SK-N-SH (cell line): ENCODE measurements around the gene SUN2. TPM values are rescaled to one million over a fixed set of nuclear protein-coding genes. Genes with fewer than 3 reads are reported as not detected.

ENCODE experiments used
- CTCF ChIA-PET: fragments of 300-600, 350-600 bp; formaldehyde crosslinking; extraction: SDS; loops from one replicate; lab custom pipeline; 2021; lab: Yijun Ruan, JAX
- POLR2A ChIA-PET: fragments of 350-600 bp; sonication (Branson Sonifier 250); formaldehyde crosslinking; extraction: SDS; loops from one replicate; lab custom pipeline; 2020; ENCODE audit warnings: antibody characterized with exemption, inconsistent platforms; lab: Yijun Ruan, JAX
- DNase-seq: peaks from one replicate; pipeline ENCODE4 v3.0.0; 2012
- H2AFZ ChIP-seq: fragments of 200-600 bp; sonication (generic); 2 replicates; pipeline ENCODE4 v1.8.1; 2016; ENCODE audit warnings: antibody characterized with exemption, mild to moderate bottlenecking, low read depth
- H3F3A ChIP-seq: fragments of 200-600 bp; sonication (generic); replicated peaks from 2 replicates; pipeline ENCODE3; 2016; ENCODE audit warnings: antibody characterized with exemption, mild to moderate bottlenecking; ENCODE audit not compliant: insufficient read depth
- H3K27ac ChIP-seq, 2 experiments: fragments of 200-500 bp in 1 of 2; fragments of 200-600 bp in 1 of 2; sonication (Bioruptor generic) in 1 of 2; sonication (generic), shearing (Covaris generic) in 1 of 2; 2 replicates each; pipeline versions ENCODE4 v1.5.1 to v1.6.1; 2014 to 2016; ENCODE audit warnings: low read depth in 2 of 2, inconsistent platforms in 1 of 2, low read length in 1 of 2, mild to moderate bottlenecking in 1 of 2, mixed read lengths in 1 of 2
- H3K27me3 ChIP-seq: fragments of 200-600 bp; sonication (generic), shearing (Covaris generic); 2 replicates; pipeline ENCODE4 v1.6.1; 2016; ENCODE audit warnings: mixed run types; ENCODE audit not compliant: insufficient read depth
- H3K36me3 ChIP-seq, 2 experiments: fragments of 200-500 bp in 1 of 2; fragments of 200-600 bp in 1 of 2; sonication (Bioruptor generic) in 1 of 2; sonication (generic) in 1 of 2; replicated peaks in 1 of 2; 2 replicates each; pipeline versions ENCODE3 to v1.5.1; 2014 to 2016; ENCODE audit warnings: low read length in 1 of 2, mild to moderate bottlenecking in 1 of 2; ENCODE audit not compliant: insufficient read depth in 2 of 2, control insufficient read depth in 1 of 2
- H3K4me1 ChIP-seq, 2 experiments: fragments of 200-500 bp in 1 of 2; fragments of 200-600 bp in 1 of 2; sonication (Bioruptor generic) in 1 of 2; sonication (generic), shearing (Covaris generic) in 1 of 2; 2 replicates each; pipeline versions ENCODE4 v1.5.1 to v1.6.1; 2014 to 2016; ENCODE audit warnings: low read depth in 1 of 2, low read length in 1 of 2, mixed run types in 1 of 2; ENCODE audit not compliant: insufficient read depth in 2 of 2, control insufficient read depth in 1 of 2
- H3K4me2 ChIP-seq: fragments of 200-600 bp; sonication (generic), shearing (Covaris generic); 2 replicates; pipeline ENCODE4 v1.6.1; 2017; ENCODE audit warnings: mixed run types
- H3K4me3 ChIP-seq, 2 experiments: fragments of 200-500 bp in 1 of 2; fragments of 200-600 bp in 1 of 2; sonication (Bioruptor generic) in 1 of 2; sonication (generic), shearing (Covaris generic) in 1 of 2; 2 replicates each; pipeline versions ENCODE4 v1.5.1 to v1.8.1; 2014 to 2016; ENCODE audit warnings: low read depth in 2 of 2, inconsistent platforms in 1 of 2, low read length in 1 of 2, mild to moderate bottlenecking in 1 of 2, mixed read lengths in 1 of 2, moderate library complexity in 1 of 2
- H3K79me2 ChIP-seq: fragments of 200-600 bp; sonication (generic); 2 replicates; pipeline ENCODE4 v1.8.1; 2017; ENCODE audit warnings: mild to moderate bottlenecking; ENCODE audit not compliant: insufficient read depth
- H3K9ac ChIP-seq: fragments of 200-600 bp; sonication (generic); 2 replicates; pipeline ENCODE4 v1.6.1; 2017; ENCODE audit warnings: mixed run types
- H3K9me2 ChIP-seq: fragments of 200-600 bp; sonication (generic); 2 replicates; pipeline ENCODE4 v1.6.1; 2017; ENCODE audit warnings: mixed run types
- H3K9me3 ChIP-seq: fragments of 200-600 bp; sonication (generic); 2 replicates; pipeline ENCODE4 v1.6.1; 2017; ENCODE audit warnings: mixed run types, mild to moderate bottlenecking, moderate library complexity
- H4K20me1 ChIP-seq: fragments of 200-600 bp; sonication (generic); 2 replicates; pipeline ENCODE4 v1.6.1; 2017; ENCODE audit warnings: mild to moderate bottlenecking, mixed run types; ENCODE audit not compliant: insufficient read depth
- JUND ChIP-seq: IDR thresholded peaks from 2 replicates; pipeline ENCODE4 v1.4.0; 2012
- RCOR1 ChIP-seq: fragments of 150-350 bp; IDR thresholded peaks from 2 replicates; pipeline ENCODE4 v1.6.1; 2017; ENCODE audit warnings: antibody characterized with exemption, low read length
- TCF12 ChIP-seq: IDR thresholded peaks from 2 replicates; pipeline ENCODE4 v1.4.0; 2012
- YY1 ChIP-seq: IDR thresholded peaks from 2 replicates; pipeline ENCODE4 v1.4.0; 2012; ENCODE audit warnings: low read depth, mild to moderate bottlenecking
- WGBS: methylation state at CpG from one replicate; pipeline ENCODE4 v1.1.6; 2017; ENCODE audit warnings: low lambda C conversion rate; 5-methylcytosine and 5-hydroxymethylcytosine counted together
- polyA plus RNA-seq, 3 experiments: library from polyadenylated mRNA; depleted of rRNA; stranded (reverse); fragments of >200 nt; gene quantifications; 2 replicates each; pipeline ENCODE4 v1.2.3, GENCODE V29; 2012
- TF ChIP-seq, protein P1 (sequence below): fragments of 200-600 bp; sonication (generic); IDR thresholded peaks from 2 replicates; pipeline ENCODE4 v1.6.1; 2017; ENCODE audit warnings: antibody characterized with exemption, mild to moderate bottlenecking, moderate library complexity
- TF ChIP-seq, protein P2 (sequence below): IDR thresholded peaks from 2 replicates; pipeline ENCODE4 v1.4.0; 2012; ENCODE audit warnings: low read depth, borderline replicate concordance

Gene SUN2
- polyA plus RNA-seq, 1 of the 3 experiments (the other 2 are of a cell fraction) = 10.2 TPM

DNA sequence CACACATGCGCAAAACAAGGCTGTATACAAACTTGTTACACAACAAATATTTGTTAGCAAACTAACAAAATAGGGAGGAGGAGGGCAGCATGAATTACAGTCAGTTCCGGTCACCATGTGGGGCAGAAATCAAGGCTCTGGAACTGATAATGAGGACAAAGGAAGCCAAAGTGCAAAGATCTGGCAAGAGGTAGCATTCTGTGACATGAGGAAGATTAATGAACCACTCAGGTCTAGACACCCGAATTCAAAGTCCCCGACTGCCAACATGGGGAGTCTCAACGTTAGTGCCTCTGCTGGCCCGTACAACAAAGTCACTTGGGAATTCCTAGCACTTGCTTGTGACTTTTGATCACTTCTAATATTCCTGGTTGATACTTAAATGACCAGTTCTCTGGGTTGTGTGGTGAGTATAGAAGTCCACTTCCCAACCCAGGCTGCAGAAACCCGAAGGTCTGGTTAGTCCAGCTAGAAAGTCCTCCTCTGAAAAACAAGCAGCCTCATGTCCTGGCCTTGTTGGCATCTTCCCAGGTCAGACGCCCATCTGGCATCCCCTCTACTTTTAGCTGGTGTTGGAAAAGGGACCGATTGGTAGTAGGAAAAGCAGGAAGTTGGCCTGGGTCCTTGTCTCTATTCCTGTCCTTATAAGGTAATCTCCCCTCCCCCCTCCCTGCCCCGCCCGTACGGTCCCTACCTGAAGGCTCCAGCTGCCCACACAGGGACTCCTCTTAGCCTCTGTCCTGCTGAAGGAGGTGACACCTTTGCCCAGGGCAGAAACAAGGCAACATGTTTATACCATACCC lies 1.6 kb downstream of the SUN2 start:
- TF ChIP-seq, protein P1, sequence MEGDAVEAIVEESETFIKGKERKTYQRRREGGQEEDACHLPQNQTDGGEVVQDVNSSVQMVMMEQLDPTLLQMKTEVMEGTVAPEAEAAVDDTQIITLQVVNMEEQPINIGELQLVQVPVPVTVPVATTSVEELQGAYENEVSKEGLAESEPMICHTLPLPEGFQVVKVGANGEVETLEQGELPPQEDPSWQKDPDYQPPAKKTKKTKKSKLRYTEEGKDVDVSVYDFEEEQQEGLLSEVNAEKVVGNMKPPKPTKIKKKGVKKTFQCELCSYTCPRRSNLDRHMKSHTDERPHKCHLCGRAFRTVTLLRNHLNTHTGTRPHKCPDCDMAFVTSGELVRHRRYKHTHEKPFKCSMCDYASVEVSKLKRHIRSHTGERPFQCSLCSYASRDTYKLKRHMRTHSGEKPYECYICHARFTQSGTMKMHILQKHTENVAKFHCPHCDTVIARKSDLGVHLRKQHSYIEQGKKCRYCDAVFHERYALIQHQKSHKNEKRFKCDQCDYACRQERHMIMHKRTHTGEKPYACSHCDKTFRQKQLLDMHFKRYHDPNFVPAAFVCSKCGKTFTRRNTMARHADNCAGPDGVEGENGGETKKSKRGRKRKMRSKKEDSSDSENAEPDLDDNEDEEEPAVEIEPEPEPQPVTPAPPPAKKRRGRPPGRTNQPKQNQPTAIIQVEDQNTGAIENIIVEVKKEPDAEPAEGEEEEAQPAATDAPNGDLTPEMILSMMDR = no peak
- TF ChIP-seq TCF12 (no peak), JUND (no peak)
- TF ChIP-seq, protein P2, sequence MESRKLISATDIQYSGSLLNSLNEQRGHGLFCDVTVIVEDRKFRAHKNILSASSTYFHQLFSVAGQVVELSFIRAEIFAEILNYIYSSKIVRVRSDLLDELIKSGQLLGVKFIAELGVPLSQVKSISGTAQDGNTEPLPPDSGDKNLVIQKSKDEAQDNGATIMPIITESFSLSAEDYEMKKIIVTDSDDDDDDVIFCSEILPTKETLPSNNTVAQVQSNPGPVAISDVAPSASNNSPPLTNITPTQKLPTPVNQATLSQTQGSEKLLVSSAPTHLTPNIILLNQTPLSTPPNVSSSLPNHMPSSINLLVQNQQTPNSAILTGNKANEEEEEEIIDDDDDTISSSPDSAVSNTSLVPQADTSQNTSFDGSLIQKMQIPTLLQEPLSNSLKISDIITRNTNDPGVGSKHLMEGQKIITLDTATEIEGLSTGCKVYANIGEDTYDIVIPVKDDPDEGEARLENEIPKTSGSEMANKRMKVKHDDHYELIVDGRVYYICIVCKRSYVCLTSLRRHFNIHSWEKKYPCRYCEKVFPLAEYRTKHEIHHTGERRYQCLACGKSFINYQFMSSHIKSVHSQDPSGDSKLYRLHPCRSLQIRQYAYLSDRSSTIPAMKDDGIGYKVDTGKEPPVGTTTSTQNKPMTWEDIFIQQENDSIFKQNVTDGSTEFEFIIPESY = no peak
- H2AFZ ChIP-seq = no peak overlapping the region
- no peak overlapping the region; a peak in 1 of 4 replicates for H3K27ac ChIP-seq
- no peaks in the 10 kb centered on the region for H3K27me3 ChIP-seq
- no peak overlapping the region; the same call in 1 of the 2 replicates for H3K9ac ChIP-seq
- no peak for DNase-seq
- H3K4me2 ChIP-seq = peak overlapping the region; percentile 76; the same call in 1 of the 2 replicates
- no peaks in the 10 kb centered on the region for H4K20me1 ChIP-seq
- ChIA-PET CTCF (no interaction called here), POLR2A (no interaction called here)
- no peaks in the 10 kb centered on the region for H3K9me2 ChIP-seq
- no peaks in the 10 kb centered on the region for H3K36me3 ChIP-seq
- peak overlapping the region in 1 of 2 experiments; percentile 58; a peak in 1 of 4 replicates for H3K4me3 ChIP-seq
- H3K79me2 ChIP-seq = peaks cover 9% of the 10 kb centered on the region
- H3K4me1 ChIP-seq = peaks cover 0 to 21% of the 10 kb centered on the region in 2 experiments; a peak in 1 of 4 replicates
- no peaks in the 10 kb centered on the region for H3F3A ChIP-seq
- 71% methylated on average over 7 of the region's 12 CpGs for WGBS
- no peaks in the 10 kb centered on the region for H3K9me3 ChIP-seq

DNA sequence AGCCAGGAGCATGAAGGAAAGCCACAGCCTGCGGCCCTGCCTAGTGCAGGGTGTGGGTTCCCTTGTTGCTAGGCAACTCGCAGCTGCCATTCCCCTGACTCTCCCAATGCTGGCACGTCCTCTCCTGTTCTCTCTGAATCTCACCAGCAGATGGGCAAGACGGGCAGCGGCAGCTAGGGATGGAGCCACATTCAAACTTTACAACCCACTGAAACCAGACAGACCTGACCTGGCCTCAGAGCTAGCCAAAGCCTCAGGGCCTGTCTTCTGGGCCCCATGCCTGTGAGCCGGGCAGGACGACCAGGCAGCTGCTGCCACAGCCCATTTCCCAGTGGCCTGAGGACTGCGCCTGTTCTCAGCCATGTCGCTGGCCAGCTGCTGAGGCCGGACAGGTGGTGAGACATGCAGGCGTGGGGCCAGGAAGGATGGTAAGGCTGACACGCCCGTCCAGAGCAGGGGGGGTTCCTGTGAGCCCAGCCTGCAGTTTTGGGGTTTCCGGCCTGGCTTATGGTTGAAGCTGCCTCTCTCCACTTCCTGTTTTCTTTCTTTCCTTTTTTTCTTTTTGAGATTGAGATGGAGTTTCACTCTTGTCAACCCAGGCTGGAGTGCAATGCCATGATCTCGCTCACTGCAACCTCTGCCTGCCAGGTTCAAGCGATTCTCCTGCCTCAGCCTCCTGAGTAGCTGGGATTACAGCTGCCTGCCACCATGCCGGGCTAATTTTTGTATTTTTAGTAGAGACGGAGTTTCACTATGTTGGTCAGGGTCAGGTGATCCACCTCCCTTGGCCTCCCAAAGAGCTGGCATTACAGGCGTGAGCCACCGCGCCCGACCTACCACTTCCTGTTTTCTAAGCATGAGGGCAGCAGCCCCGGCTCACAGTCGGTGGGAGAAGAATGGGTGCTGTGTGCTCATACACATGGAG lies 4.1 kb downstream of the SUN2 start:
- H3K4me2 ChIP-seq = no peak overlapping the region
- no peak overlapping the region for H3K9ac ChIP-seq
- H3K4me1 ChIP-seq = peaks cover 0 to 21% of the 10 kb centered on the region in 2 experiments; a peak in 1 of 4 replicates
- no peaks in the 10 kb centered on the region for H3K9me2 ChIP-seq
- POLR2A ChIA-PET = no interaction called here
- H3F3A ChIP-seq = no peaks in the 10 kb centered on the region
- H3K79me2 ChIP-seq = peaks cover 9% of the 10 kb centered on the region
- H3K27ac ChIP-seq = peak overlapping the region in 1 of 2 experiments; percentile 28; a peak in 1 of 4 replicates
- no peak overlapping the region for H3K4me3 ChIP-seq
- no peaks in the 10 kb centered on the region for H3K36me3 ChIP-seq
- H2AFZ ChIP-seq = no peak overlapping the region
- CTCF ChIA-PET = interaction anchor here (0.7 to 1.3 kb wide), 2 partner anchors 17 to 18 kb away, joined by 3 to 4 read pairs; no protein-coding TSS in a partner anchor
- H3K27me3 ChIP-seq = no peaks in the 10 kb centered on the region
- WGBS = 90% methylated on average over 4 of the region's 24 CpGs
- H3K9me3 ChIP-seq = no peaks in the 10 kb centered on the region
- DNase-seq = no peak
- TF ChIP-seq RCOR1 (no peak), YY1 (no peak)
- no peaks in the 10 kb centered on the region for H4K20me1 ChIP-seq
